Caco-2 (cell line): ENCODE results near the gene GRN. TPM values are rescaled to one million over a fixed set of nuclear protein-coding genes. Genes with fewer than 3 reads are reported as not detected.
"Not testable (repeated sequence)": the region's sequence is repeated elsewhere in the genome, so short reads cannot be mapped to it uniquely, and the experiment has no call there.

Source experiments
- BruUV-seq: library from RNA; stranded (reverse); fragments of 400-500 nt; replicated peaks from 2 replicates; lab custom pipeline; 2021; lab: Mats Ljungman, UMichigan
- CTCF ChIA-PET: fragments of 300-600 bp; sonication (Branson Sonifier 250); formaldehyde crosslinking; loops from one replicate; lab custom pipeline; 2022; ENCODE audit warnings: antibody characterized with exemption; lab: Charles Lee
- POLR2A ChIA-PET: fragments of 300-600 bp; sonication (Branson Sonifier 250); formaldehyde crosslinking; loops from one replicate; lab custom pipeline; 2022; ENCODE audit warnings: antibody characterized with exemption; lab: Charles Lee
- DNase-seq, 2 experiments: peaks; one replicate each; pipeline versions ENCODE4 v3.0.0 to v3.0.0-alpha.2; 2020 to 2022
- H3K27me3 ChIP-seq: replicated peaks from 2 replicates; pipeline ENCODE4 v1.6.0; 2011; ENCODE audit warnings: low read length; ENCODE audit not compliant: control insufficient read depth, insufficient read depth
- H3K36me3 ChIP-seq: 2 replicates; pipeline ENCODE4 v1.5.1; 2011; ENCODE audit warnings: low read length; ENCODE audit not compliant: control insufficient read depth, insufficient read depth
- H3K4me1 ChIP-seq: fragments of 250-450 bp; sonication (Bioruptor Pico); 2 replicates; pipeline ENCODE4 v1.5.1; 2020; ENCODE audit warnings: mild to moderate bottlenecking
- H3K4me3 ChIP-seq: 2 replicates; pipeline ENCODE4 v1.5.1; 2011; ENCODE audit warnings: low read depth, mild to moderate bottlenecking, control low read depth, low read length
- H3K9me3 ChIP-seq: fragments of 250-450 bp; sonication (Bioruptor Pico); 2 replicates; pipeline ENCODE4 v1.5.1; 2020; ENCODE audit warnings: mild to moderate bottlenecking, moderate library complexity
- H3K27ac Mint-ChIP-seq: one replicate; pipeline ENCODE4 v1.8.0; 2022; ENCODE audit warnings: mixed read lengths; ENCODE audit not compliant: unreplicated experiment
- H3K27me3 Mint-ChIP-seq: one replicate; pipeline ENCODE4 v1.8.0; 2022; ENCODE audit warnings: mixed read lengths; ENCODE audit not compliant: insufficient read depth, unreplicated experiment
- H3K36me3 Mint-ChIP-seq: one replicate; pipeline ENCODE4 v1.8.0; 2022; ENCODE audit warnings: mild to moderate bottlenecking, mixed read lengths; ENCODE audit not compliant: insufficient read depth, unreplicated experiment
- H3K4me1 Mint-ChIP-seq: one replicate; pipeline ENCODE4 v1.8.0; 2022; ENCODE audit warnings: low read depth, mixed read lengths; ENCODE audit not compliant: unreplicated experiment
- H3K4me3 Mint-ChIP-seq: one replicate; pipeline ENCODE4 v1.8.0; 2022; ENCODE audit warnings: mild to moderate bottlenecking, moderate library complexity, mixed read lengths; ENCODE audit not compliant: unreplicated experiment
- H3K9me3 Mint-ChIP-seq: one replicate; pipeline ENCODE4 v1.8.0; 2022; ENCODE audit warnings: mixed read lengths; ENCODE audit not compliant: unreplicated experiment
- intact Hi-C: fragments of 100-400 bp; cut with micrococcal nuclease; formaldehyde crosslinking; loops from one replicate; pipeline ENCODE4 v1.10.0; 2022; ENCODE audit not compliant: unreplicated experiment
- total RNA-seq: library from RNA; stranded (reverse); gene quantifications from 2 replicates; pipeline ENCODE4 v1.2.3, GENCODE V29; 2022
- TF ChIP-seq, protein P1 (sequence below), 2 experiments: fragments of 200-600 bp in 1 of 2; IDR thresholded peaks; 1 replicate in 1 of 2; 2 replicates in 1 of 2; pipeline versions ENCODE4 v1.5.1 to v1.8.0; 2011 to 2022; ENCODE audit warnings: antibody characterized with exemption in 1 of 2, control low read depth in 1 of 2, inconsistent platforms in 1 of 2, low read depth in 1 of 2, low read length in 1 of 2, mild to moderate bottlenecking in 1 of 2, moderate library complexity in 1 of 2; ENCODE audit not compliant: insufficient read depth in 1 of 2, severe bottlenecking in 1 of 2, unreplicated experiment in 1 of 2

GRN gene
- total RNA-seq, 1 experiment from 2014 or later: 167 TPM

DNA sequence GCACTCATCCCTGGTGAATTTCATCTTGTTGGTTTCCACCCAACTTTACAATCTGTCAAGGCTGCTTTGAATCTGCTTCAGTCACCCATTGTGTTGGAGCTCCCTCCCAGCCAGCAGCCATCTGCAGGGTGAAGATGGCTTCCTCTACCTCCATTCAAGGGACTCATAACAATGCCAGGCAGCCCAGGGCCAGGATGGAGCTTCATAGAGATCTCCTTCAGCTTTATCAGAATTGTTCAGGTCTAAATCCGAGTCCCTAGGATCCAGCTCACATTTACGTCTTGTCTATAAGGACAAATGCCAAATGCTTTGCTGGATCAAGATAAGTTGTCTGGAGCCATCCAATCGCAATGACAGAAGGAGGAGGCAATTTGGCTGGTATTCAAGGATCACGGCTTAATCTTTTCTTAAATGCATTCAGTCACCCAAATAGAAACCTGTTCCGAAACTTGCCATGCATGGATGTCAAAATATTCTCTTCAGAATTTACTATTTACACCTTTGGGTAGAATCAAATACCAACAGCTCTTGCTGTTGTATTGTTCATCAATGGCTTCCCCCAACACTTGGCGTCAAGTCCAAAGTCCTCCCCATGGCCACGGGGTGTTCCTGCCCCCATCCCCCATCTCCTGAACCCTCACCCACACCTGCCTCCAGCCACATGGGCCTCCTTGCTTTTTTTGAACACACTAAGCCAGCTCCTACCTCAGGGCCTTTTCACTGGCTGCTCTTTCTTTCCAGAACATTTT lies 22.3 kb downstream of the GRN start:
- TF ChIP-seq, protein P1, sequence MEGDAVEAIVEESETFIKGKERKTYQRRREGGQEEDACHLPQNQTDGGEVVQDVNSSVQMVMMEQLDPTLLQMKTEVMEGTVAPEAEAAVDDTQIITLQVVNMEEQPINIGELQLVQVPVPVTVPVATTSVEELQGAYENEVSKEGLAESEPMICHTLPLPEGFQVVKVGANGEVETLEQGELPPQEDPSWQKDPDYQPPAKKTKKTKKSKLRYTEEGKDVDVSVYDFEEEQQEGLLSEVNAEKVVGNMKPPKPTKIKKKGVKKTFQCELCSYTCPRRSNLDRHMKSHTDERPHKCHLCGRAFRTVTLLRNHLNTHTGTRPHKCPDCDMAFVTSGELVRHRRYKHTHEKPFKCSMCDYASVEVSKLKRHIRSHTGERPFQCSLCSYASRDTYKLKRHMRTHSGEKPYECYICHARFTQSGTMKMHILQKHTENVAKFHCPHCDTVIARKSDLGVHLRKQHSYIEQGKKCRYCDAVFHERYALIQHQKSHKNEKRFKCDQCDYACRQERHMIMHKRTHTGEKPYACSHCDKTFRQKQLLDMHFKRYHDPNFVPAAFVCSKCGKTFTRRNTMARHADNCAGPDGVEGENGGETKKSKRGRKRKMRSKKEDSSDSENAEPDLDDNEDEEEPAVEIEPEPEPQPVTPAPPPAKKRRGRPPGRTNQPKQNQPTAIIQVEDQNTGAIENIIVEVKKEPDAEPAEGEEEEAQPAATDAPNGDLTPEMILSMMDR (IDR thresholded peaks at IDR 0.05; ENCODE audit: insufficient read depth in 1 of 2, low read depth in 1 of 2, low read length in 1 of 2, severe bottlenecking in 1 of 2, unreplicated experiment in 1 of 2): no peak
- Mint-ChIP-seq H3K4me1 (no peaks in the 10 kb centered on the region), H3K27me3 (peaks cover 10% of the 10 kb centered on the region), H3K4me3 (no peak overlapping the region), H3K9me3 (no peaks in the 10 kb centered on the region), H3K27ac (no peak overlapping the region), H3K36me3 (no peaks in the 10 kb centered on the region)
- Histone ChIP-seq H3K36me3 (no peaks in the 10 kb centered on the region), H3K4me1 (no peaks in the 10 kb centered on the region), H3K27me3 (0 out of 2 replicates have a peak, but pooled peaks cover 1% of the 10 kb centered on the region), H3K4me3 (no peak overlapping the region), H3K9me3 (no peaks in the 10 kb centered on the region)
- ChIA-PET POLR2A (interaction anchor here (0.6 kb wide), 1 partner anchor 66 kb away, joined by 3 read pairs; no protein-coding TSS in a partner anchor), CTCF (interaction anchor here (0.5 kb wide), 1 partner anchor 364 kb away, joined by 5 read pairs; no protein-coding TSS in a partner anchor)
- no peak for DNase-seq
- intact Hi-C loops: no loop called here
- no TSS peak for BruUV-seq

DNA sequence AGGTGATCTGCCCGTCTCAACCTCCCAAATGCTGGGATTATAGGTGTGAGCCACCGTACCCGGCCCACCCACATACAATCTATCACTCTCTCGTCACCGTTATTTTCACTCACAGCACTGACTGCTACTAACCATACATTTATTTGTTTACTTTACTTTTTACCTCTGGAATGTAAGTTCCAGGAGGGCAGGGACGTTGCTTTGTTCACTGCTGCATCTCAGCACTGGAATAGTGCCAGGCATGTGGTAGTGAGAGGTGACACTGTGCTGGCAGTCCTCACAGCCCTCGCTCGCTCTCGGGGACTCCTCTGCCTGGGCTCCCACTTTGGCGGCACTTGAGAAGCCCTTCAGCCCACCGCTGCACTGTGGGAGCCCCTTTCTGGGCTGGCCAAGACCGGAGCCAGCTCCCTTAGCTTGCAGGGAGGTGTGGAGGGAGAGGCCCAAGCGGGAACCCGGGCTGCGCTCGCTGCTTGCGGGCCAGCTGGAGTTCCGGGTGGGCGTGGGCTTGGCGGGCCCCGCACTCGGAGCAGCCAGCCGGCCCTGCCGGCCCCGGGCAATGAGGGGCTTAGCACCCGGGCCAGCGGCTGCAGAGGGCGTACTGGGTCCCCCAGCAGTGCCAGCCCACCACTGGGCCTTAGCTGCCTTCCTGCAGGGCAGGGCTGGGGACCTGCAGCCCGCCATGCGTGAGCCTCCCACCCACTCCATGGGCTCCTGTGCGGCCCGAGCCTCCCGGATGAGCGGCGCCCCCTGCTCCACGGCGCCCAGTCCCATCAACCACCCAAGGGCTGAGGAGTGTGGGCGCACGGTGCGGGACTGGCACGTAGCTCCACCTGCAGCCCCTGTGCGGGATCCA lies 23.5 kb downstream of the GRN start:
- H3K9me3 ChIP-seq, DNase-seq, H3K9me3 Mint-ChIP-seq, H3K4me1 ChIP-seq, H3K27me3 Mint-ChIP-seq, H3K27ac Mint-ChIP-seq, BruUV-seq, H3K4me1 Mint-ChIP-seq, H3K36me3 ChIP-seq, H3K27me3 ChIP-seq, H3K36me3 Mint-ChIP-seq, intact Hi-C loops, H3K4me3 Mint-ChIP-seq, POLR2A ChIA-PET, H3K4me3 ChIP-seq: not testable (repeated sequence)
- CTCF ChIA-PET: interaction anchor here (0.6 to 1.5 kb wide), 2 partner anchors 17 to 245 kb away, joined by 3 to 7 read pairs; partner anchors contain the start of gene HDAC5

DNA sequence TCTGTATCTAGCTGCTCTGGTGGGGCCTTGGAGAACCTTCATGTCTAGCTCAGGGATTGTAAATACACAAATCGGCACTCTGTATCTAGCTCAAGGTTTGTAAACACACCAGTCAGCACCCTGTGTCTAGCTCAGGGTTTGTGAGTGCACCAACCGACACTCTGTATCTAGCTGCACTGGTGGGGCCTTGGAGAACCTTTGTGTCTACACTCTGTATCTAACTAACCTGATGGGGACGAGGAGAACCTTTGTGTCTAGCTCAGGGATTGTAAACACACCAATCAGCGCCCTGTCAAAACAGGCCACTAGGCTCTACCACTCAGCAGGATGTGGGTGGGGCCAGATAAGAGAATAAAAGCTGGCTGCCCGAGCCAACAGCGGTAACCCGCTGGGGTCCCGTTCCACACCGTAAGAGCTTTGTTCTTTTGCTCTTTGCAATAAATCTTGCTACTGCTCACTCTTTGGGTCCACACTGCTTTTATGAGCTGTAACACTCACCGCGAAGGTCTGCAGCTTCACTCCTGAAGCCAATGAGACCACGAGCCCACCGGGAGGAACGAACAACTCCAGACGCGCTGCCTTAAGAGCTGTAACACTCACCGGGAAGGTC lies 24.4 kb downstream of the GRN start:
- BruUV-seq, H3K4me3 ChIP-seq, H3K4me3 Mint-ChIP-seq, H3K27me3 ChIP-seq, H3K36me3 Mint-ChIP-seq, DNase-seq, intact Hi-C loops, POLR2A ChIA-PET, H3K9me3 ChIP-seq, H3K27ac Mint-ChIP-seq, H3K9me3 Mint-ChIP-seq, H3K4me1 ChIP-seq, H3K36me3 ChIP-seq, H3K4me1 Mint-ChIP-seq, H3K27me3 Mint-ChIP-seq: not testable (repeated sequence)
- CTCF ChIA-PET: interaction anchor here (0.6 to 1.5 kb wide), 3 partner anchors 16 to 246 kb away, joined by 3 to 7 read pairs (median 5); partner anchors contain the start of gene HDAC5
